ENCODE data around the gene IFIT2. TPM values are rescaled to one million over a fixed set of nuclear protein-coding genes. Genes with fewer than 3 reads are reported as not detected.

IFIT2 gene
- total RNA-seq, 1 experiment from 2014 or later: not detected

DNA sequence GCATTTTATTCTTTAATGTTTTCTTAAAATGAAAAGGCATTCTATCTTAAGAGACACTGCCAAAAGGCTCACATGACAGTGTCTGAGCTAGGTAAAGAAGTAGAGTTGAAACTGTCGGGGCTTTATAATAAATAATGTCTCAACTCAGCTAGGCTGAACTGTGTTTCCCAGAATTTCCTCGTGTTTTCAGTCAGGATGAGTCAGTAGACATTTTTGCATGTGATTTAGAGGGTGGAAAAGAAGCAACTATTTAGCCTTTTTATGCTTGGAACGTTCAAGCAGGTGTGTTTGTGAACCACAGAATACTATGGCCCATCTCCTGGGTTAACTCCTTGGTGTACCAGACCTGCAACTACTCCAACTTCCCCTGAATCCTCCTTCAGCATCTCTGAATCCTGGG lies 26.9 kb upstream of the IFIT2 start:
- Histone ChIP-seq H3K4me1 (ENCODE audit: insufficient read depth, low read length) (no peaks in the 10 kb centered on the region), H3K27ac (ENCODE audit: insufficient read length, low read depth, low read length) (no peak overlapping the region), H4K20me1 (ENCODE audit: control insufficient read depth, insufficient read depth, insufficient read length) (no peaks in the 10 kb centered on the region), H2BK20ac (ENCODE audit: low read depth, low read length, poor library complexity, severe bottlenecking) (no peak overlapping the region), H4K8ac (replicated peaks; ENCODE audit: insufficient read length, low read depth, low read length) (no peak overlapping the region), H3K27me3 (ENCODE audit: insufficient read depth, low read length) (no peaks in the 10 kb centered on the region), H3K9me3 (ENCODE audit: control insufficient read depth, low read depth, low read length) (no peaks in the 10 kb centered on the region), H3K79me2 (ENCODE audit: insufficient read depth, low read length) (no peaks in the 10 kb centered on the region), H2BK120ac (ENCODE audit: low read depth, low read length, poor library complexity, severe bottlenecking) (no peak overlapping the region), H2AK5ac (ENCODE audit: insufficient read length, low read length) (no peak overlapping the region), H3K9ac (ENCODE audit: extremely low read depth, insufficient read length, low read length) (no peak overlapping the region), H3K18ac (ENCODE audit: insufficient read length, low read depth, low read length) (no peak overlapping the region), H3T11ph (ENCODE audit: low read length) (no peak overlapping the region), H2BK12ac (ENCODE audit: insufficient read length, low read depth, low read length) (no peak overlapping the region), H3K14ac (ENCODE audit: insufficient read depth, low read length) (no peak overlapping the region), H4K91ac (ENCODE audit: insufficient read length, low read depth, low read length) (no peak overlapping the region), H3K23ac (ENCODE audit: insufficient read length, low read depth, low read length) (no peak overlapping the region), H4K5ac (ENCODE audit: insufficient read length, low read depth, low read length) (no peak overlapping the region), H3K4ac (ENCODE audit: low read depth, low read length) (no peak overlapping the region), H2AFZ (ENCODE audit: low read length) (no peak overlapping the region), H3K56ac (ENCODE audit: insufficient read length, low read depth, low read length) (no peak overlapping the region), H2BK15ac (ENCODE audit: low read depth, low read length) (no peak overlapping the region), H3K79me1 (ENCODE audit: insufficient read depth, low read depth, low read length, poor library complexity, severe bottlenecking) (no peaks in the 10 kb centered on the region), H3K23me2 (ENCODE audit: insufficient read length, low read depth, low read length, poor library complexity, severe bottlenecking) (no peaks in the 10 kb centered on the region), H3K4me2 (ENCODE audit: insufficient read depth, insufficient read length, low read length) (no peak overlapping the region), H2BK5ac (ENCODE audit: insufficient read length, low read length) (no peak overlapping the region)
- Mint-ChIP-seq H3K4me1 (peaks cover 8 to 12% of the 10 kb centered on the region in 2 experiments; a peak in 3 of 4 replicates), H3K4me3 (no peak overlapping the region), H3K9me3 (no peaks in the 10 kb centered on the region), H3K27me3 (ENCODE audit: low read depth) (no peaks in the 10 kb centered on the region), H3K36me3 (ENCODE audit: insufficient read depth in 1 of 3, low read depth in 3 of 3) (no peaks in the 10 kb centered on the region), H3K27ac (no peak overlapping the region)
- DNase-seq: no peak
- TF ChIP-seq, protein P1, sequence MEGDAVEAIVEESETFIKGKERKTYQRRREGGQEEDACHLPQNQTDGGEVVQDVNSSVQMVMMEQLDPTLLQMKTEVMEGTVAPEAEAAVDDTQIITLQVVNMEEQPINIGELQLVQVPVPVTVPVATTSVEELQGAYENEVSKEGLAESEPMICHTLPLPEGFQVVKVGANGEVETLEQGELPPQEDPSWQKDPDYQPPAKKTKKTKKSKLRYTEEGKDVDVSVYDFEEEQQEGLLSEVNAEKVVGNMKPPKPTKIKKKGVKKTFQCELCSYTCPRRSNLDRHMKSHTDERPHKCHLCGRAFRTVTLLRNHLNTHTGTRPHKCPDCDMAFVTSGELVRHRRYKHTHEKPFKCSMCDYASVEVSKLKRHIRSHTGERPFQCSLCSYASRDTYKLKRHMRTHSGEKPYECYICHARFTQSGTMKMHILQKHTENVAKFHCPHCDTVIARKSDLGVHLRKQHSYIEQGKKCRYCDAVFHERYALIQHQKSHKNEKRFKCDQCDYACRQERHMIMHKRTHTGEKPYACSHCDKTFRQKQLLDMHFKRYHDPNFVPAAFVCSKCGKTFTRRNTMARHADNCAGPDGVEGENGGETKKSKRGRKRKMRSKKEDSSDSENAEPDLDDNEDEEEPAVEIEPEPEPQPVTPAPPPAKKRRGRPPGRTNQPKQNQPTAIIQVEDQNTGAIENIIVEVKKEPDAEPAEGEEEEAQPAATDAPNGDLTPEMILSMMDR (conservative IDR thresholded peaks at IDR 0.05): no peak
- WGBS (ENCODE audit: extremely low coverage, insufficient read length, low lambda C conversion rate): no CpG with 5 or more reads among the region's 3 CpGs

Measured in H9 (cell line).